OCI-LY7 (cell line): Measurements from ENCODE around the gene LARGE1.

ENCODE experiments used
- EZH2phosphoT487 ChIP-seq: fragments of 200-600 bp; sonication (generic); IDR thresholded peaks from 2 replicates; pipeline ENCODE4 v1.6.1; 2018; ENCODE audit warnings: low read depth, borderline replicate concordance, mild to moderate bottlenecking, mixed run types, antibody characterized with exemption, low read length, moderate library complexity, mixed read lengths
- TF ChIP-seq, protein P1 (sequence below): fragments of 200-600 bp; sonication (generic); conservative IDR thresholded peaks from 2 replicates; pipeline ENCODE4 v1.5.1; 2014; ENCODE audit warnings: mild to moderate bottlenecking, antibody characterized with exemption, low read length, moderate library complexity, mixed read lengths

DNA sequence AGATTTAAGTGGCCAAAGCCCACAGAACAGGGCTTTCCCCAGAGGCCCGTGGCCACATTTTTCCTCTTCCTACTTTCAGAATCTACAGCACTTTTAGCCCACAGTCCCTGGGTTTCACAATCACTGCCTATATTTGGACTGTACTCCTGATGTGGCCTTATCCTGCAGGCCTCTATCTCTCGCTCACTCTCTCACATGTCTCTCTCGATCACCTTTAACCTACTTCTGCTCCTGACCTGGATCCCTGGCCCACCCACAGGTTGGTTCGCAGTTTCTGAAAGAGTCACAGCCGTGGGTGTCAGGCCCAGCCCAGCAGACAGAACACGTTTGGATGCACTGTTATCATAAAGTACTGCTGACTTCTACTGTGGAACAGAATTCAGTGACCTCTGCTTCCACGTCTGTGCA, 55.5 kb downstream of the LARGE1 start:
- TF ChIP-seq, protein P1, sequence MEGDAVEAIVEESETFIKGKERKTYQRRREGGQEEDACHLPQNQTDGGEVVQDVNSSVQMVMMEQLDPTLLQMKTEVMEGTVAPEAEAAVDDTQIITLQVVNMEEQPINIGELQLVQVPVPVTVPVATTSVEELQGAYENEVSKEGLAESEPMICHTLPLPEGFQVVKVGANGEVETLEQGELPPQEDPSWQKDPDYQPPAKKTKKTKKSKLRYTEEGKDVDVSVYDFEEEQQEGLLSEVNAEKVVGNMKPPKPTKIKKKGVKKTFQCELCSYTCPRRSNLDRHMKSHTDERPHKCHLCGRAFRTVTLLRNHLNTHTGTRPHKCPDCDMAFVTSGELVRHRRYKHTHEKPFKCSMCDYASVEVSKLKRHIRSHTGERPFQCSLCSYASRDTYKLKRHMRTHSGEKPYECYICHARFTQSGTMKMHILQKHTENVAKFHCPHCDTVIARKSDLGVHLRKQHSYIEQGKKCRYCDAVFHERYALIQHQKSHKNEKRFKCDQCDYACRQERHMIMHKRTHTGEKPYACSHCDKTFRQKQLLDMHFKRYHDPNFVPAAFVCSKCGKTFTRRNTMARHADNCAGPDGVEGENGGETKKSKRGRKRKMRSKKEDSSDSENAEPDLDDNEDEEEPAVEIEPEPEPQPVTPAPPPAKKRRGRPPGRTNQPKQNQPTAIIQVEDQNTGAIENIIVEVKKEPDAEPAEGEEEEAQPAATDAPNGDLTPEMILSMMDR = no peak
- no peak for TF ChIP-seq EZH2phosphoT487
